Measurements from ENCODE around the gene CLDN10. TPM values are rescaled to one million over a fixed set of nuclear protein-coding genes. Genes with fewer than 3 reads are reported as not detected.

CLDN10 gene, protein sequence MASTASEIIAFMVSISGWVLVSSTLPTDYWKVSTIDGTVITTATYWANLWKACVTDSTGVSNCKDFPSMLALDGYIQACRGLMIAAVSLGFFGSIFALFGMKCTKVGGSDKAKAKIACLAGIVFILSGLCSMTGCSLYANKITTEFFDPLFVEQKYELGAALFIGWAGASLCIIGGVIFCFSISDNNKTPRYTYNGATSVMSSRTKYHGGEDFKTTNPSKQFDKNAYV
- total RNA-seq: 10 to 100 TPM in 2 of 4 donors, 1 to 10 TPM in 1, not detected in 1; 1.3 to 27.6 (median 19.5) TPM

DNA sequence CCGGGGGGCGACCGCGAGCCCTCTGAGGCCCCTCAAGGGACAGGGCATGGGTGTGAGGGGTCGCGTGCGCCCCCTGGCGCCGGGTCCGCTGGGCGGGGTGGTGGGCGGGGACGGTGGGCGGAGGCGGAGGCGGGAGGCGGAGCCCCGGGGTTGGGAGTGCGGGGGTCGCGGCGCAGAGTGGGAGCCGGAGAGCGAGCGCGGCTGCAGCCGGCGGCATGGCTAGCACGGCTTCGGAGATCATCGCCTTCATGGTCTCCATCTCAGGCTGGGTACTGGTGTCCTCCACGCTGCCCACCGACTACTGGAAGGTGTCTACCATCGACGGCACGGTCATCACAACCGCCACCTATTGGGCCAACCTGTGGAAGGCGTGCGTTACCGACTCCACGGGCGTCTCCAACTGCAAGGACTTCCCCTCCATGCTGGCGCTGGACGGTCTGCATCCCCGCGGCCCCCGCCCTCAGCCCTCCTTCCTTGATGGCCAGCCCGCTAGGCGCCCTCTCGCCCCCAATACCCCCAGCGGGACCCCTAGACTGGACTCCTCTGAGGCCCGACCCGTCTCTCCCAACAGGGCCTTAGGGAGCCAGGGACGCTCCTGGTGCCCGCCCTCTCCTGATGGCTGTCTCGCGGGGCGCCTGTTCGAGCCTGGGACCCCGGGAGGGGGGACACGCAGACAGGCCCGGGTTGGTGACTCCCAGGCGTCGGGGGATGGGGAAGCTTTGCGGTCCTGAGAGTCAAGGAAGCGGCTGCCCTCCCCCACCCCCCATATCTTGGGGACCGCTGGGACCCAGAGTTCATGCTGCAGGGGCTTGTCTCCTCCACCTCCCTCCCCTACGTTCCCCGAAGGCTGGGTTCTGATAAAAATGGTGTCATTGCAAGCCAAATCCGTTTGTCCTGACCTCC lies at the start of gene CLDN10:
CLDN10 (plus strand) TSS at position 182 of the 903 bp plus-strand sequence; CDS start at position 216, 34 bp downstream.
- no peaks in the 10 kb centered on the region for H3K27me3 ChIP-seq
- H3K4me3 ChIP-seq: peak within 1 kb of the TSS in 1 of 2 donors; percentile 16
- no peaks in the 10 kb centered on the region for H3K4me1 ChIP-seq
- H3K27ac ChIP-seq: no peak within 1 kb of the TSS
- no peak for DNase-seq
- intact Hi-C loops (cut with DNase I; ENCODE audit: low total_unique reads): no loop called here
- no peaks in the 10 kb centered on the region for H3K9me3 ChIP-seq
- no peak for TF ChIP-seq POLR2A (IDR thresholded peaks at IDR 0.05)
- TF ChIP-seq, protein P1, sequence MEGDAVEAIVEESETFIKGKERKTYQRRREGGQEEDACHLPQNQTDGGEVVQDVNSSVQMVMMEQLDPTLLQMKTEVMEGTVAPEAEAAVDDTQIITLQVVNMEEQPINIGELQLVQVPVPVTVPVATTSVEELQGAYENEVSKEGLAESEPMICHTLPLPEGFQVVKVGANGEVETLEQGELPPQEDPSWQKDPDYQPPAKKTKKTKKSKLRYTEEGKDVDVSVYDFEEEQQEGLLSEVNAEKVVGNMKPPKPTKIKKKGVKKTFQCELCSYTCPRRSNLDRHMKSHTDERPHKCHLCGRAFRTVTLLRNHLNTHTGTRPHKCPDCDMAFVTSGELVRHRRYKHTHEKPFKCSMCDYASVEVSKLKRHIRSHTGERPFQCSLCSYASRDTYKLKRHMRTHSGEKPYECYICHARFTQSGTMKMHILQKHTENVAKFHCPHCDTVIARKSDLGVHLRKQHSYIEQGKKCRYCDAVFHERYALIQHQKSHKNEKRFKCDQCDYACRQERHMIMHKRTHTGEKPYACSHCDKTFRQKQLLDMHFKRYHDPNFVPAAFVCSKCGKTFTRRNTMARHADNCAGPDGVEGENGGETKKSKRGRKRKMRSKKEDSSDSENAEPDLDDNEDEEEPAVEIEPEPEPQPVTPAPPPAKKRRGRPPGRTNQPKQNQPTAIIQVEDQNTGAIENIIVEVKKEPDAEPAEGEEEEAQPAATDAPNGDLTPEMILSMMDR (IDR thresholded peaks at IDR 0.05): no peak
- no peaks in the 10 kb centered on the region for H3K36me3 ChIP-seq

DNA sequence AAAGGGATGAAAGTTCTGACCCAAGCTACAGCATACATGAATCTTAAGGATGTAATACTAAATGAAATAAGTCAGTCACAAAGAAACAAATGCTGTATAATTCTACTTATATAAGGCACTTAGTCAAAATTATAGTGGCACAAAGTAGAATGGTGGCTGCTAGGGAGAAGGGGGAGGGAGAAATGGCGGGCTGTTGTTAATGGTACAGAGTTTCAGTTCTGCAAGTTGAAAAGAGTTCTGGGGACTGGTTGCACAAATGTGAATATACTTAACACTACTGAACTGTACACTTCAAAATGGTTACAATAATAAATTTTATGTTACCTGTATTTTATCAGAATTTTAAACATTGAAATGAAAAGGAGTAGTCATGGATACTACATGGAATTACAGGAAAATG lies 48.9 kb upstream of the CLDN10 start:
- H3K27me3 ChIP-seq: no peaks in the 10 kb centered on the region
- DNase-seq: no peak
- H3K4me3 ChIP-seq: no peak overlapping the region
- no peaks in the 10 kb centered on the region for H3K4me1 ChIP-seq
- no peaks in the 10 kb centered on the region for H3K36me3 ChIP-seq
- intact Hi-C loops (cut with DNase I; ENCODE audit: low total_unique reads): no loop called here
- no peak overlapping the region for H3K27ac ChIP-seq
- TF ChIP-seq, protein P1 (IDR thresholded peaks at IDR 0.05): no peak
- no peak for TF ChIP-seq POLR2A (IDR thresholded peaks at IDR 0.05)
- no peaks in the 10 kb centered on the region for H3K9me3 ChIP-seq

DNA sequence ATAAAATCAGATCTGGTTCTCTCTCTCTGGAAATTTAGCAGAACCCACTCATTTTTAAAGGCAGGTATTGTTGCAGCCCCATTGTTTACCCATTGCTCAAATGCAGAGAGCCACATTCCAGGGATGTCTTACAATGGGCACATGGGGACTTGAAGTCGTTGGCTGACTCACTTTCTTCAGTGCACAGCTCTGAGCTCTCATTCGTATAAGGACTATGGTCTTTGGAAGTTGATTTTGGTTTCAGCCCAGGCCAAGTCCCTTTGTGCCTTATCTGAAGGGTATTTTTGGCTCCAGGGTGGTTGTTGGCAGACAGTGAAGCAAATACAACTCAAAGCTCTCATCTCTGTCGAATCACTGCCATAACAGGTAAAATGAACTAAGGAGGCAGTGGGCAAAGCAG lies 47.3 kb upstream of the CLDN10 start:
- no peak for DNase-seq
- H3K4me1 ChIP-seq: no peaks in the 10 kb centered on the region
- H3K9me3 ChIP-seq: no peaks in the 10 kb centered on the region
- intact Hi-C loops (cut with DNase I; ENCODE audit: low total_unique reads): no loop called here
- no peaks in the 10 kb centered on the region for H3K36me3 ChIP-seq
- TF ChIP-seq, protein P1 (IDR thresholded peaks at IDR 0.05): no peak
- TF ChIP-seq POLR2A (IDR thresholded peaks at IDR 0.05): no peak
- H3K4me3 ChIP-seq: no peak overlapping the region
- no peak overlapping the region for H3K27ac ChIP-seq
- H3K27me3 ChIP-seq: no peaks in the 10 kb centered on the region

DNA sequence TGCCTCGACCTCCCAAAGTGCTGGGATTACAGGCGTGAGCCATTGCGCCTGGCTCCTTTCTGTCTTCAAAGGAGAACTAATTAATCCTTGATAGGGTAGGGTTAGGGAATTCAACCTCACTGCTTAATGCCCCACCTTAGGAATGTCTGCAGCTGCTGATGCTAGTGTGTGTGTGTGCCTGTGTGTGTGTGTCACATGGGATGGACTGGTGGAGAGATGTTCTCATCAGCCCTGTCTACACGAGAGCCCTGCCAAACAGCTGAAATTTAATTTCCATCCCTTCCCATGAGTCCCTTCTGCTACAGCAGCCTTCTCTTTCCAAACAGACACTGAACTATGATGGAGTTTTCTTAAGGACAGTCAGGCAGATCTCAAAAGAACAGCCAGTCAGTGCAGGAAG lies 46.5 kb upstream of the CLDN10 start:
- no peaks in the 10 kb centered on the region for H3K27me3 ChIP-seq
- H3K27ac ChIP-seq: no peak overlapping the region
- no peak overlapping the region for H3K4me3 ChIP-seq
- no peak for DNase-seq
- H3K4me1 ChIP-seq: no peaks in the 10 kb centered on the region
- intact Hi-C loops (cut with DNase I; ENCODE audit: low total_unique reads): no loop called here
- H3K9me3 ChIP-seq: no peaks in the 10 kb centered on the region
- H3K36me3 ChIP-seq: no peaks in the 10 kb centered on the region
- TF ChIP-seq, protein P1 (IDR thresholded peaks at IDR 0.05): no peak
- no peak for TF ChIP-seq POLR2A (IDR thresholded peaks at IDR 0.05)

DNA sequence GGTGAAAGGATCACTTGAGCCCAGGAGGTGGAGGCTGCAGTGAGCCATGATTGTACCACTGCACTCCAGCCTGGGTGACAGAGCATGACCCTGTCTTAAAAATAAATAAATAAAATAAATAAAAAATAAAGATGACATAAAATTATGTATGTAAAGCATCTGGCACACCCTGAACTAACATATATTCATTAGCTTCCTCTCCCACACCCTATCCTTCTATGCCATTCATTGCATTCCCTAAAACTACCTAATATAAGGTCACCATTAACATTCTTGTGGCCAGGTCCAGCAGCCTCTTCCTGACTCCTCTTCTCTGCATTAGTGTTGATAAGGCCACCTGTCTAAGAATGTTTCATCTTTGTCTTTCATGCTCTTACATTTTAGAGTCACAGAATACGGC lies 44.5 kb upstream of the CLDN10 start:
- Histone ChIP-seq H3K27ac (no peak overlapping the region), H3K4me3 (no peak overlapping the region), H3K36me3 (no peaks in the 10 kb centered on the region), H3K4me1 (no peaks in the 10 kb centered on the region), H3K27me3 (no peaks in the 10 kb centered on the region), H3K9me3 (no peaks in the 10 kb centered on the region)
- no peak for DNase-seq
- TF ChIP-seq POLR2A (IDR thresholded peaks at IDR 0.05): no peak
- TF ChIP-seq, protein P1 (IDR thresholded peaks at IDR 0.05): no peak
- intact Hi-C loops (cut with DNase I; ENCODE audit: low total_unique reads): no loop called here
